GM12878 (cell line): ENCODE measurements around the gene KRT12. TPM values are rescaled to one million over a fixed set of nuclear protein-coding genes. Genes with fewer than 3 reads are reported as not detected.

Experiments used
- BCL11A ChIP-seq: IDR thresholded peaks from 2 replicates; pipeline ENCODE4 v1.6.1; 2011; ENCODE audit warnings: low read depth, low read length
- BCL3 ChIP-seq: IDR thresholded peaks from 2 replicates; pipeline ENCODE4 v1.6.1; 2011; ENCODE audit warnings: borderline replicate concordance, low read depth, mild to moderate bottlenecking, moderate library complexity, low read length; ENCODE audit not compliant: insufficient read depth, poor library complexity, severe bottlenecking
- BCLAF1 ChIP-seq: fragments of 450-650 bp; IDR thresholded peaks from 2 replicates; pipeline ENCODE4 v1.6.1; 2017; ENCODE audit warnings: antibody characterized with exemption, mild to moderate bottlenecking, moderate library complexity
- CREM ChIP-seq: IDR thresholded peaks from 2 replicates; pipeline ENCODE4 v1.6.1; 2014; ENCODE audit warnings: antibody characterized with exemption, low read depth
- E2F8 ChIP-seq: fragments of 450-650 bp; IDR thresholded peaks from 2 replicates; pipeline ENCODE4 v1.6.1; 2018; ENCODE audit warnings: mild to moderate bottlenecking, low read depth, moderate library complexity; ENCODE audit not compliant: partially characterized antibody
- EGR1 ChIP-seq, 2 experiments: IDR thresholded peaks; 1 replicate in 1 of 2; 2 replicates in 1 of 2; pipeline ENCODE4 v1.6.1; 2011 to 2012; ENCODE audit warnings: low read depth in 2 of 2, low read length in 2 of 2, borderline replicate concordance in 1 of 2, mild to moderate bottlenecking in 1 of 2, moderate library complexity in 1 of 2
- IKZF1 ChIP-seq: fragments of 450-650 bp; conservative IDR thresholded peaks from 2 replicates; pipeline ENCODE4 v1.6.1; 2017; ENCODE audit warnings: antibody characterized with exemption, mild to moderate bottlenecking
- JUNB ChIP-seq: IDR thresholded peaks from 2 replicates; pipeline ENCODE4 v1.6.1; 2016; ENCODE audit warnings: antibody characterized with exemption, mild to moderate bottlenecking
- MEF2A ChIP-seq: IDR thresholded peaks from 2 replicates; pipeline ENCODE4 v1.6.1; 2011; ENCODE audit warnings: low read depth, mild to moderate bottlenecking, low read length, moderate library complexity; ENCODE audit not compliant: insufficient read depth
- MYC ChIP-seq: IDR thresholded peaks from 2 replicates; pipeline ENCODE4 v1.6.1; 2011; ENCODE audit warnings: mild to moderate bottlenecking, low read length, moderate library complexity, inconsistent platforms; ENCODE audit not compliant: insufficient read depth, insufficient replicate concordance, insufficient read length, severe bottlenecking
- PBX3 ChIP-seq: IDR thresholded peaks from 2 replicates; pipeline ENCODE4 v1.6.1; 2011; ENCODE audit warnings: mild to moderate bottlenecking, low read depth, low read length, moderate library complexity; ENCODE audit not compliant: insufficient replicate concordance
- POU2F2 ChIP-seq: IDR thresholded peaks from 3 replicates; pipeline ENCODE4 v1.6.1; 2011; ENCODE audit warnings: low read depth, mild to moderate bottlenecking, low read length, borderline replicate concordance
- YBX1 ChIP-seq: fragments of 450-650 bp; IDR thresholded peaks from 2 replicates; pipeline ENCODE4 v1.6.1; 2016; ENCODE audit warnings: antibody characterized with exemption
- ZBTB33 ChIP-seq: fragments of 450-650 bp; IDR thresholded peaks from 2 replicates; pipeline ENCODE4 v1.6.1; 2017; ENCODE audit warnings: mild to moderate bottlenecking
- ZNF687 ChIP-seq: fragments of 450-650 bp; IDR thresholded peaks from 2 replicates; pipeline ENCODE4 v1.6.1; 2017; ENCODE audit warnings: mild to moderate bottlenecking, moderate library complexity
- polyA plus RNA-seq, 11 experiments: library from polyadenylated mRNA; depleted of rRNA in 4 of 11; unstranded in 6 of 11; stranded (reverse) in 5 of 11; fragments of >200 nt; fragmentation: Nextera tagmentation in 4 of 11; fragmentation: Illumina TruSeq in 1 of 11; extraction: Ambion mirVana in 4 of 11; extraction: Trizol in 1 of 11; gene quantifications; 1 replicate in 1 of 11; 2 replicates in 10 of 11; pipeline versions ENCODE4 v1.2.1 to v1.2.3, GENCODE V29; 2011 to 2016; ENCODE audit warnings: inconsistent platforms in 2 of 11, missing spikeins in 2 of 11, low read depth in 1 of 11
- total RNA-seq, 4 experiments: library from RNA; depleted of rRNA in 3 of 4; stranded (reverse); fragments of >200 nt in 3 of 4; fragmentation: Illumina TruSeq in 1 of 4; extraction: Trizol in 1 of 4; gene quantifications; 2 replicates each; pipeline versions ENCODE4 v1.2.1 to v1.2.3, GENCODE V29; 2013 to 2021

The KRT12 gene
- total and polyA plus RNA-seq, 10 of the 15 experiments (the other 5 are each of a cell fraction or from before 2014, with no cell fraction given): not detected

GRCh38 chr17:40915199-40915661 is 48.2 kb upstream of the KRT12 start (continued):
- TF ChIP-seq BCLAF1: no peak
- no peak for TF ChIP-seq ZNF687
- TF ChIP-seq PBX3: no peak
- TF ChIP-seq E2F8: no peak
- peak; percentile 98 for TF ChIP-seq JUNB
- no peak for TF ChIP-seq IKZF1
- peak; percentile 94 for TF ChIP-seq CREM
- TF ChIP-seq MEF2A: no peak
- no peak for TF ChIP-seq POU2F2
- TF ChIP-seq YBX1: no peak
- TF ChIP-seq MYC: no peak
- TF ChIP-seq EGR1 (IDR thresholded peaks at IDR 0.05; ENCODE audit: borderline replicate concordance in 1 of 2, low read depth in 2 of 2, low read length in 2 of 2): no peak
- TF ChIP-seq ZBTB33: no peak
- TF ChIP-seq BCL11A: peak; percentile 82
- peak; percentile 57 for TF ChIP-seq BCL3
